Peyer's patch (tissue), 4 donors: ENCODE results near the gene IER3.

ENCODE experiments used
- POLR2A ChIP-seq, 2 donors: fragments of 450-650 bp; IDR thresholded peaks; one replicate each; pipeline ENCODE4 v1.5.1; 2017; ENCODE audit warnings: antibody characterized with exemption in 2 of 2, mild to moderate bottlenecking in 2 of 2, moderate library complexity in 2 of 2
- TF ChIP-seq, protein P1 (sequence below), 6 experiments: fragments of 450-650 bp in 4 of 6; fragments of 200-600 bp in 2 of 6; sonication (generic) in 1 of 6; IDR thresholded peaks; one replicate each; pipeline ENCODE4 v1.5.1; 2017 to 2019; ENCODE audit warnings: antibody characterized with exemption in 6 of 6, mild to moderate bottlenecking in 3 of 6, moderate library complexity in 1 of 6

- TF ChIP-seq POLR2A (IDR thresholded peaks at IDR 0.05), result no peak
- TF ChIP-seq, protein P1, sequence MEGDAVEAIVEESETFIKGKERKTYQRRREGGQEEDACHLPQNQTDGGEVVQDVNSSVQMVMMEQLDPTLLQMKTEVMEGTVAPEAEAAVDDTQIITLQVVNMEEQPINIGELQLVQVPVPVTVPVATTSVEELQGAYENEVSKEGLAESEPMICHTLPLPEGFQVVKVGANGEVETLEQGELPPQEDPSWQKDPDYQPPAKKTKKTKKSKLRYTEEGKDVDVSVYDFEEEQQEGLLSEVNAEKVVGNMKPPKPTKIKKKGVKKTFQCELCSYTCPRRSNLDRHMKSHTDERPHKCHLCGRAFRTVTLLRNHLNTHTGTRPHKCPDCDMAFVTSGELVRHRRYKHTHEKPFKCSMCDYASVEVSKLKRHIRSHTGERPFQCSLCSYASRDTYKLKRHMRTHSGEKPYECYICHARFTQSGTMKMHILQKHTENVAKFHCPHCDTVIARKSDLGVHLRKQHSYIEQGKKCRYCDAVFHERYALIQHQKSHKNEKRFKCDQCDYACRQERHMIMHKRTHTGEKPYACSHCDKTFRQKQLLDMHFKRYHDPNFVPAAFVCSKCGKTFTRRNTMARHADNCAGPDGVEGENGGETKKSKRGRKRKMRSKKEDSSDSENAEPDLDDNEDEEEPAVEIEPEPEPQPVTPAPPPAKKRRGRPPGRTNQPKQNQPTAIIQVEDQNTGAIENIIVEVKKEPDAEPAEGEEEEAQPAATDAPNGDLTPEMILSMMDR (IDR thresholded peaks at IDR 0.05), result no peak
Measured at GRCh38 chr6:30757261-30757904, 13.0 kb upstream of the IER3 start.
